Measurements from ENCODE around the gene TSHR.
A peak's percentile ranks its signal among the peaks of the same experiment; 100 is the strongest.
"Not testable (repeated sequence)": the region's sequence is repeated elsewhere in the genome, so short reads cannot be mapped to it uniquely, and the experiment has no call there.

The TSHR gene

DNA sequence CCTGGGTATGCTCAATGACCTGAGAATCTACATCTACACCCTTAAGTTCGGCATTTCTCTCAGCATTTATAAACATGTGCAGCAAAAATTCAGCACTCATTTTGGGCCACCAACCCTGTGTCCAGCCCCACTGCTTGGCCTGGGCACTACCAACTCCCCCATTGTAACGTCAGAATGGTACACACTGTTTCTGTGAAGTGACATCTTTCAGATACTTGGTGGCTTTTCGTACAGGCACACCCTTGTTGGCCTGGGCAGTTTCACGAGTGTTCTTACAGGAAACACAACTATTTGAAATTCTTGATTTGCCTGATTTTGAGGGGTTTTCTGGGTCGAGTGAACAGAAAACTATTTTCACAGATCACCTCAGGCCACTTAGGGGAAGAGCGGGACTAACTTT is 46.0 kb downstream of the TSHR start:
- DNase-seq = no peak

DNA sequence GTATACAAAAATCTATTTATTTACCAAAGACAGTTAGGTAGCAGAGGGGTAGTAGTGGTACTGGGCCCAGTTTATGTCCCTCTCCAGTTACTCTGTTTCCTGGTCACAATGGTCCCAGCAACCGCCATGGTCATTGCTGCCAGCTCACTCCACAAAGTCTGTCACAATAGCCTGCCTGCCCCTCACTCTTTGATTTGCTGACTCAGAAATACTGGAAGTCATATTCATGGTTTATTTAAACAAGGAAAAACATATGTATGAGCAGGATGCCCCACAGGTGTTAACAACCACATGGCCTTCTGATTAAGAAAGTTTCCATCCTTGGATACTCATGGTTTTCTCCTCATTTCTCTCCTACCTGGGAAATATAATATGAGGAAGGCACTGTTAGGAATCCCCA is 49.2 kb downstream of the TSHR start:
- no peak for DNase-seq

DNA sequence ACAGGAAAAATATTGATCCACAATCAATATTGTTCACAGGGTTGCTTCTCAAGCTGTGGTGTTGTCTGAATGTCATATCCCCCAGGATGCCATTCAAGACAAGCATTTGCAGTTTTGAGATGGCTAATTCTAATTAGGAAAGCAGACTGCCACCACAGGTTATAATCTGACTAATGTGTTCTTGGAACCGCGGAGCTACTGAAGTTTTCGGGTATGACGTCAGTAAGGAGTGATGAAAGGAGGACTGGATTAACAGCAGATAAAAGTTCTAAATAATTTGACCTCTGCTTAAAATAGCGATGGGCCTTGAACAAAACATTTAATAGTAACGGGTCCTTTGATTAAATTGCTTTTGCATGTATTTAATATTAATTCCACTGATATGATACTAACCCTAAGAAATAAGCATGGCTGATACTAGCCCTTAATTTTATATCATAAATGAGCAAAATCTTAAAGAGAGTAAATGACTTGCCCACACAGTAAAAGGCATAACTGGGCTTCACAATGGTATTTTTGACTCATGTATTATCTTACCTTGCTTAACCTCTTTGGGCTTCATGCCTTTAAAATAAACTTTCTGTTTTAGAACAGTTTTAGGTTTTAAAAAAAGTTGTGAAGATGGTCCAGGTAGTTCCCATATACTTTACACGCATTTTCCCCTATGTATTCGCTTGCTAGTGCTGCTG is 50.3 kb downstream of the TSHR start:
- DNase-seq = no peak

DNA sequence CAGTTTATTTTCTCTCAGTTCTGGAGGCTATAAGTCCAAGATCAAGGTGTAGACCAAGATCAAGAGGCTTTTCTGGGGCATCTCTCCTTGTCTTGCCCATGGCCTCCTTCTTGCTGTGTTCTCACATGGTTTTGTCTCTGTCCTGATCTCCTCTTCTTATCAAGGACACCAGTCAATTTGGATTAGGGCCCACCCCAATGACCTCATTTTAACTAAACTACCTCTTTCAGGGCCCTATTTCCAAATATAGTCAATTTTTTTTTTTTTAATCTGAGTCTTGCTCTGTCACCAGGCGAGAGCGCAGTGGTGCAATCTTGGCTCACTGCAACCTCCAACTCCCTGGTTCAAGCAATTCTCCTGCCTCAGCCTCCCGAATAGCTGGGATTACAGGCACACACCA is 50.8 kb downstream of the TSHR start:
- DNase-seq = no peak

DNA sequence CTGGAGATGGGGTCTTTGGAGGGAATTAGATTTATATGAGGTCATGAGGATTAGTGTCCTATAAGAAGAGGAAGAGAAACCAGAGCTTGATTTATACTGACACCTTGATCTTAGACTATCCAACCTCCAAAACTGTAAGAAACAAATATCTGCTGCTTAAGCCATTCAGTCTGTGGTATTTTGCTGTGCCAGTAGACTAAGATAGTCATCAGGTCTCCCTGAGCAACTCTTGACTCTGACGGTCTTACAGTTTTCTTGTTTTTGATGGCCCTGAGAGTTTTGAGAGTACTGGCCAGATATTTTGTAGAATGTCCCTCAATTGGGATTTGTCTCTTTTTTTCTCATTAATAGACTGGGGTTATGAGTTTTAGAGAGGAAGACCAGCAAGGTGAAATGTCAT is 51.7 kb downstream of the TSHR start:
- DNase-seq = no peak

DNA sequence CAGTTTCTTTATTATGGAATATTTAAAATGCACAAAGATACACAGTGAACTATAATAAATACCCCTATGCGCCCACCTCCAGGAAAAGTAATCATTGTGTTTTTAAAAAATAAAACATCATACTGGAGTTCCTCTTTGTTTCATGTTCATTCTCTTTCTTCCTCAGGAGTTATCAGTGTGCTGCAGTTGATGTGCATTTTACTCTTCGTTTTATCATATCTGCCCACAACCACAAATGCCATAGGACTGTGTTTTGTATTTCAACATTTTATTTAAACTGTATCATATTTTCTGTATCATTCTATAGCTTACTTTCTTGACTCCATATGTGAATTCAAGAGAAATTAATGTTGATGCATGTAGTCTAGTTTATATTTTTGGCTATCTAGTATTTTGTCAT is 53.9 kb downstream of the TSHR start:
- DNase-seq = no peak

DNA sequence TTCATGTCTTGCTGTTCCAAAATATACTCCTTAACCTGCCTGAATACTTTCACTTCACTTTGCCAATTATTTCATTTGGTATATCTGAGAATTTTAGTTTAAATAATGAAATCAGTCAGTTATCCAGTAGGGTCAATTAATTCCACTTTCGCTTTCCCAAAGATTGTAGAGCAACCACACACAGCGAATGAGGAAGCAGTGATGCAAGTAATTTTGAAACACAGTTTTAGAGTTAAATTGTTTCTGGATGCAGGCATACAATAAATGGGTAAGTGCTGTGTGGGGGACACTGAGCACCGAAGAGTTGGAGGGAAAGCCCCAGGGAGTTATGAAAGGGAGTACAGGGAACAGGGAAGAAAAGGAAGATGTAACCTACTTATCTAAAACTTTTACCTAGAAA is 62.8 kb downstream of the TSHR start:
- DNase-seq = no peak

DNA sequence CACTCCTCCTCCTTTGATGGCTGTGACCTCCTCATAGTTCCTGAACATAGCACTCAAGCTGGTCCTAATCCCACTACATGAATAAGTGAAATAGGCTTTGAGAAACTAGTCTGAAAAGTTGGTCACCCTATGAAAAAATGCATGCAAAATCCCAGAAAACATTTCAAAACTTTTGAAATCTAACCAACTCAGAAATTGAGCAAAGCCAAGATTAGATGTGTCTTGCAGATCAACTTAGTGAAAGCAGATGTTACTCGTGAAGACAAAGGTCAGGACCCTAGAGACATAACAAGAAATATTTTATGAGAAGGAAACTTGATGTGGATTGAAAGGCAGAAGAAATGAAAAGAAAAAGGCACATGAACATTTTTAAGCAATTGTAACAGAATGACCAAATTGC is 63.3 kb downstream of the TSHR start:
- DNase-seq = no peak

DNA sequence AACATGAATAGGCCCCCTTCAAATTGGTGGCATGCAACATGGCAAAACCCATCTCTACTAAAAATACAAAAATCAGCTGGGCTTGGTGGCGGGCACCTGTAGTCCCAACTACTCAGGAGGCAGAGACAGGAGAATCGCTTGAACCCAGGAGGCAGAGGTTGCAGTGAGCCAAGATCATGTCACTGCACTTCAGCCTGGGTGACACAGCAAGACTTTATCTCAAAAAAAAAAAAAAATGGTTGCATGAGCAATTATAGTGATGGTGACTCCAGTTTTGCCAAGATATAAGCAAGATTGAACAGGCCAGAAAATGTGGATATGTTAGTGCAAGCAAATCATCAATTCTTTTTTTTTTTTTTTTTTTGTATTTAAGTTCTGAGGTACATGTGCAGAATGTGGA is 63.7 kb downstream of the TSHR start:
- not testable (repeated sequence) for DNase-seq

DNA sequence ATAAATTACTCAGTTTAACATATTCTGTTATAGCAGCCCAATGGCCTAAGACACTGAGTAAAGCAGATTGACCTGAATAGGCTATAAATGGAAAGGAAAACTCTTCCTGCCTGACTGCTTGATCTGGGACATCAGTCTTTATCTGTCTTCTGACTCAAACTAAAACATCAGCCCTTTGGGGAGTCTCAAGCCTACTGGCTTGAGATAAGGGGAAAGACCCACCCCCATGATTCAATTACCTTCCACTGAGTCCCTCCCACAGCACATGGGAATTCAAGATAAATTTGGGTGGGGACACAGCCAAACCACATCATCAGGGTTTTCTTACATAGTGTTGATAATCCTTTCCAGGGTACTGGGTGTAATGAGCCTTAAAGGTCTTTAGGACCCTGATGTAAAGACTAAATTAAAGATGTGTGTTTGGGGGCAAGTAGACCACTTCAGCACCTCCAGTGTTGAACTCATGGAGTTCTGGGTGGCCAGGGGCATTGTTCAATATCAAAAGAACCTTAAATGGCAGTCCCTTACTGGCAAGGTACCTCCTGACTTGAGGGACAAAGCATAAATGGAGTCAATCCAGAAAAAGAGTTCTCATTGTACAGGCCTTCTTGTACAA is 67.8 kb downstream of the TSHR start:
- no peak for DNase-seq

DNA sequence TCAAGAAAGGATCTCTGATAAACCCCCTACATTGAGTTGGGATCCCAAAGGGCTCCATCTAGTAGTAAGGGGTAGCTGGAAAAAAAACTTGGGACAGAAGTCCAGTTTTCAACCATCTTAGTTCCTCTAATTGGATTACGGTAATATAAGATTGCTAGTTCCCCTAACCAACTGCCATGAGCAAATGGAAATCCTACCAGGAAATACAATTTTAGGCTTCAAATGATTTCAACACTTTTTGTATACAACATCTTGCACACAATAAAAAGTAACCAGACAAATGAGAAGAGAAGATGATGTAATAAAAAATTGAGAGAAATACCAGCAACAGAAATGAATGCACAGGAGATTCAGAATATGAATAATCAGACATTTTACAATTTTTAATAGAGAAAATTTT is 73.0 kb downstream of the TSHR start:
- DNase-seq = no peak

DNA sequence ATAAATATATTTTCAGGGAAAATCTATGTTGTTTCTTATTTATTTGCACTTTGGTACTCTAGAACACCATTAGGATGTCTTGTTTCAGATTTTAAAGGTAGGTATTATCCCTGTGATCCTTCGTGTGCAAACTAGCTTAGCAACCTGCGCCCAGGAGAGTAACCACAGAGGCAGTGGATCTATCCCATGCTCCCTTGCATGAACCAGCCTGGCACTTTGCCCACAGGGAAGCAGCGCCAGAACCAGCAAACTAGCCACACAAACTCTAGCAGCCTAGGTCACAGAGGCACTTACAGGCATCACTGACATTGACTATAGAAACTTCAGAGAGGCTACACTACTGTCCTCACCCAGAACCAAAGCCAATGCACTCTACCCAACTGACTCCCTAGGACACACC is 76.1 kb downstream of the TSHR start:
- DNase-seq = no peak

DNA sequence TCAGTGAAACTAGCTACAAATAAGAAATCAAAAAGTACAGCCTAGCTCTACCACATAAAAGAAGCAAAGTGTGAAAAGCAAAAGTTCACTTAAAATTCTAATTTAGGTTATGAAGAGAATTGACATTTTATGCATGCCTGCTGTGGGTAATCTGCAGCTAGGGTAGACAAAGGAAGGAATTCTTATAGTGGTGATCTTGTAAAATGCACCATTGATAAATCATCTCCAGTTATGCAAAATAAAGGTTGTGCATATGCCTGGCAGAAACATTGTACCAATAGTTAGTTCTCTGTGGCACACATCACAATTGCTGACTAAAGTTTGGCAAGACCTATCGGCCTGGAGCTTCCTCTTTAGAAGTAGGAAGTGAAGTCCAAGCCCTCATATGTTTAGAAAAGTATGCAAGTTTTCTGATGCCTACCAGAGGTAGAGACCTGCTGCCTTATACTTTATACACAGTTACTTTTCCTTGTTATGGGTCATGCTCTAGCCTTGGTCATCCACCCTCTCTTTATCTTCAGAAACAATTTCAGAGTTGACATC is 78.3 kb downstream of the TSHR start:
- no peak for DNase-seq

DNA sequence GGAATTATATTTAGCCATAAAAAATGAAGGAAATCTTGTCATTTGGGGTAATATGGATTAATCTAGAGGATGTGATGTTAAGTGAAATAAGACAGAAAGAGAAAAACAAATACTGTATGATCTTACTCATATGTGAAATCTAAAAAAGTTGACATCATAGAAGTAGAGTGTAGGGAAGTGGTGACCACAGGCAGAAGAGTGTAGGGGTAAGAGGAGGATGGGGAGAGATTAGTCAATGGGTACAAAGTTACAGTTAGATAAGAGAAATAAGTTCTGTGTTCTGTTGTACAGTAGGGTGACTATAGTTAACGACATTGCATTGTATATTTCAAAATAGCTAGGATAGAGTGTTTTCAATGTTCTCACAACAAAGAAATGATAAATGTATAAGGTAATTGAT is 87.0 kb downstream of the TSHR start:
- DNase-seq = no peak

DNA sequence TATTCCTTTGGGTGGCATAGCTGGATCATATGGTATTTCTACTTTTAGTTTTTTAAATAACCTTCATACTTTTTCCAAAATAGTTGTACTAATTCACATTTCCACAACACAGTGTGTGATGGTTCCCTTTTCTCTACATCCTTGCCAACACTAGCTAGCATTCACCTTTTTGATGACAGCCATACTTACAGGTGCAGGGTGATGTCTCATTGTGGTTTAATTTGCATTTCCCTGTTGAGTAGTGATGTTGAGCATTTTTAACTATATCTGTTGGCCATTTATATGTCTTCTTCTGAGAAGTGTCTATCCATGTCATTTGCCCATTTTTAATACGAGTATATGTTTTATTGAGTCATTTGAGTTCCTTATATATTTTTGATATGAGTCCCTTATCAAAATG is 96.1 kb downstream of the TSHR start:
- DNase-seq = no peak

DNA sequence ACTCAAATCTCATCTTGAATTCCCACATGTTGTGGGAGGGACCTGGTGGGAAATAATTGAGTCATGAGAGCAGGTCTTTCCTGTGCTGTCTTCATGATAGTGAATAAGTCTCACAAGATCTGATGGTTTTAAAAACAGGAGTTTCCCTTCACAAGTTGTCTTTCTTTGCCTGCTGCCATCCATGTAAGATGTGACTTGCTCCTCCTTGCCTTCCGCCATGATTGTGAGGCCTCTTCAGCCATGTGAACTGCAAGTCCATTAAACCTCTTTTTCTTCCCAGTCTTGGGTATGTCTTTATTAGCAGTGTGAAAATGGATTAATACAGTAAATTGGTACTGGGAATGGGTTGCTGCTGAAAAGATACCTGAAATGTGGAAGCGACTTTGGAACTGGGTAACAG is 98.6 kb downstream of the TSHR start:
- DNase-seq = not testable (repeated sequence)

DNA sequence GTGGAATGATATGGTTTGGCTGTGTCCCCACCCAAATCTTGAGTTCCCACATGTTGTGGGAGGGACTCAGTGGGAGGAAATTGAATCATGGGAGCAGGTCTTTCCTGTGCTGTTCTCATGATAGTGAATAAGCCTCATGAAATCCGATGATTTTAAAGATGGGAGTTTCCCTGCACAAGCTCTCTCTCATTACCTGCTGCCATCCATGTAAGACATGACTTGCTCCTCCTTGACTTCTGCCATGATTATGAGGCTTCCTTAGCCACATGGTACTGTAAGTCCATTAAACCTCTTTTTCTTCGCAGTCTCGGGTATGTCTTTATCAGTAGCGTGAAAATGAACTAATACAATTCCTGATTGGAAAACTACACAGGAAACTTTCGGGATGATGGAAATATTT is 100.5 kb downstream of the TSHR start:
- DNase-seq = no peak

DNA sequence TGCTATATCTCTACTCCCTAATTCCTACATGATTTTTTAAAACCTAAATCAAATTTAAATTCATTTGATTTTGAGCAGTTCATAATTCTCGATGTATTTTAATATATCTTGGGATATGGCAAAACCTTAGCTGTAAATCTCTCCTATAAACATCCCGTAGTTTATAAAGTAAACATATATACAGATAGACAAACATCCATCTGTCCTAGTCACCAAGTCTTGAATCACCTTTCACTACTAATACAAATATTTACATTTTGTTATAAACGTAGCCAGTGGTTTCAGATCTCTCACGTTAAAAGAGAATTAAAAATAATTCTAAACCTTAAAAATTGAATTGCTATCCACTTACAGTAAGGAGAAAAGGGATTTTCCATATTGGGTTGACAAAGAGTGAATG is 107.0 kb downstream of the TSHR start:
- no peak for DNase-seq

DNA sequence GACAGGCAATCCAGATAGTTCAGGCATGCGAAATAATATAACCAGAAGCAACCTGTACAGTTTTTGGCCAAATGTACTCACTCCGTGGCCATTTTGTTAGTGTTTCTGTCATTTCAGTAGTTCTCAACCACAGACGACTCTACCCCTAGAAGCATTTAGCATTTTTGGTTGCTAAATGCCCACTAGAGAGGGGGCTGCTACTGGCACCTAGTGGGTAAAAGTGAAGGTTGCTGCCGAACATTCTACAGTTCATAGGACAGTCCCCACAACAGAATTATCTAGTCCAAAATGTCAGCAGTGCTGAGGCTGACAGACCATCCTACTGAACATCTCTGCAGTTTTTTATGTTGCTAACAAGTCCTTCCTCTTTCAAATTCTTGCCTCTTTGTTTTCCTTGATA is 107.4 kb downstream of the TSHR start:
- DNase-seq = peak; percentile 13

DNA sequence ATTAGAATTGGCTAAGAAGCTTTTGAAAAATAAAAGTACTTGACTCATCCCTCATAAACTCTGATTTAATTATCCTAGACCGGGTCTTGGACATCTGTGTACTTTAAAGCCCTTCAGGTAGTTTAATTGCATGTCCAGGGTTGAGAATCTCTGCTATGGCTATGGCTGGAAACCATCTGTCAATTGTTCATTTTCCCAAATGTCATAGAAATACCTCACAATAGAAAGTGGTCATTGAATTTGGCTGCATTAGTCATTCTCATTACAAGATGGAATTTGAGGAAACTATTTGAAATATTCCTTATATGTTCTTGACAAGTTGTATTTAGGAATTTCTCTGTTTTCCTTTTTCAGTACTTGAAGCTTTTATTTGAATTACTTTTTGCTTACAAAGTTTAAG is 111.3 kb downstream of the TSHR start:
- DNase-seq = no peak

DNA sequence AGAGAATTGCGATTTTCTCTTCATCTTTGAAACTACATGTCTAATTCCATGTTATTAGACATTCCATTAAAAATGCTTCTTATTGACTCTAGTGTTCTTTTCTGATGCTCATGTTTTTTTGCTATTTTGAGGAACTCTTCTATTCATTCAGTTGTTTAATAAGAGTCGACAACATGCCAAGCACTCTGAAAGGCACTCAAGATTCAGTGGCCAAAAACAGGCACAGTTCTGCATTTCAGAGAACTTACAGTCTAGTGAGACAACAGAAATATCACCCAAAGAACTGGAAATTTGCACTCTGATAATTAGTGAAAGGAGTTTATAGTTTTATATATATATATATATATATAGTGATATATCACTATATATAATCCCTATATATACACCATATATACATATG is 111.7 kb downstream of the TSHR start:
- DNase-seq = no peak

DNA sequence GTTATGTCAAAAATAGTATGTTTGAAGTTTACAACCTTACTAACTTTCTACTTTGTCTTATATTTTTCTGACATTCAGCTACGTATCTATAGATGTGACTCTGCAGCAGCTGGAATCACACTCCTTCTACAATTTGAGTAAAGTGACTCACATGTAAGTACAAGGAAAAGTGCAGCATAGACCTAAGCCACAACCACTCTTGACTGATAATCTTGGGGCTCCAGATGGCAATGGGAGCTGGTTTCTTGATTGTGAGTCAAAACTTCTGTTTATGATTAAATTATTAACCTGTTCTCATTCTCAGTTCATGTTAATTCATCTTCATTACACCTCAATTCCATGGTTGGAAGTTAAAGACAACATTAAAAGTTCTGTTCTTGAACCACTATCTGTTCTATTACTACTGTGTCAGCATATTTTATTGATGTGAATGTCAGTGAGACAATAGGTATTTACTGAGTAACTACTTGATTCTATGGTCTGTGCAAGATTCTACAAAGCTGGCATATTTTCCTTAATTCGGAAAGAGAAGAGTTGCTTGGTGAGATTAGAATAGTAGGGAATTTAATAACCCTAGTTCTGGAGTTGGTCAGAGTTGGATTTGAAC is 112.9 kb downstream of the TSHR start:
- no peak for DNase-seq

DNA sequence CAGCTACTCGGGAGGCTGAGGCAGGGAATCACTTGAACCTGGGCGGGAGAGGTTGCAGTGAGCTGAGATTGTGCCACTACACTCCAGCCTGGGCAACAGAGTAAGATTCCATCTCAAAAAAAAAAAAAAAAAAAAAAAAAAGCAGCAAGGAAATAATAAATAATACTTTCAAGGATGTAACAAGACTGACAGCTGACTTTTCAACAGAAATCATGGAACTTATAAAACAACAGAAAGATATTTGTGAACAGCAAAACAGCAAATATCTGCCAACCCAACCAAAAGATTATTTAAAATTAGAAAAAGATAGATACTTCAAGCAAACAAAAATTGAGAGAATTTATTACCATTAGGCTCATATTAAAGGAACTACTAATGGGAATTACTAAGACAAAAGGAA is 115.1 kb downstream of the TSHR start:
- no peak for DNase-seq

DNA sequence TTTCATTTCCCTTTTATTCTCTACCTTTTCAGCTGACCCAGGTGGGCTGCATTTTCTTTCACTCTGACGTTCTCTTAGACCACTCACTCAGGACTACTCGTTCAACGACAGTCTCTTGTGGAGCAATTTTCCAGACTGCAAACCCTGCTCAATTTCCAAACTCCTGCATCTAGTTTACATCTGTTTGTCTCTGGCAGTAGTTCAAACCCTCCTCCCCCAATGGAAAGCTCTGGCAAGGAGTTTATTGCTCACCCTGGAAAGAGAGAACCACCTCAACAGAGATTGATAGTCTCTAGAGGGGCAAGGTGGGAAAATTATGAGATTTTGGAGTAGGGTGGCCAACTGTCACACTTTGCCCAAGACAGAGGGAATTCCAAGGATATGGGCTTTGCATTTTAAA is 130.2 kb downstream of the TSHR start:
- no peak for DNase-seq

DNA sequence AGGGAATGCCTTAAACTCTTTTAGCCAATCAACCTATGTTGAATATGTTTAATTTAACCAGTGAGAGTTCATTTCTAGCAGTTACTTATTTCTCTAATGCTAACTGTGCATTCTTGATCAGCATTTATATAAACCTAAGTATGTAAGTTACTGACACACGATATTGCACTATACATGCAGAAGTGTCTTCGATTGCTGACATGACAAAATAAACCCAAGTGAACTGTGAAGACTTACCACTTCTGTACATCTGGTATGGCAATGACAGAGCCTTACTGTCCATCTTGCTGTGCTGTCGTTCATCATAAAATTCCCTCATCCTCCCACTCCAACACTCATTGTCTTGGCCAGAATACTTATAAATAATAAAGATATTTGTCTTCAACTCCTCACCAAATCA is 131.8 kb downstream of the TSHR start:
- no peak for DNase-seq
